GM19043 (cell line): ENCODE results near the gene ELP2.

Source experiments
- ATAC-seq: cut with Tn5 transposase; IDR thresholded peaks from one replicate; pipeline ENCODE4 v1.9.1; 2021; ENCODE audit warnings: low read depth; ENCODE audit not compliant: unreplicated experiment

The ELP2 gene

GRCh38 chr18:36120297-36120696 is 9.4 kb upstream of the ELP2 start:
- ATAC-seq = no peak

- no peak for ATAC-seq
Measured at GRCh38 chr18:36124841-36125240, 4.9 kb upstream of the ELP2 start.

GRCh38 chr18:36126668-36127067 is 3.0 kb upstream of the ELP2 start:
- no peak for ATAC-seq

- no peak for ATAC-seq
Measured at GRCh38 chr18:36127836-36128529, 1.7 kb upstream of the ELP2 start.

GRCh38 chr18:36128530-36128870 is 1.2 kb upstream of the ELP2 start:
- no peak for ATAC-seq

GRCh38 chr18:36128907-36129299 is 796 bp upstream of the ELP2 start:
- no peak for ATAC-seq

GRCh38 chr18:36130039-36130831 is 536 bp downstream of the ELP2 start:
- peak; percentile 8 for ATAC-seq

- ATAC-seq = no peak
Measured at GRCh38 chr18:36130883-36131653, 1.4 kb downstream of the ELP2 start.

- ATAC-seq = no peak
Measured at GRCh38 chr18:36131692-36132483, 2.2 kb downstream of the ELP2 start.

GRCh38 chr18:36132756-36133155 is 3.1 kb downstream of the ELP2 start:
- no peak for ATAC-seq

- ATAC-seq = no peak
Measured at GRCh38 chr18:36135264-36135663, 5.6 kb downstream of the ELP2 start.

GRCh38 chr18:36139245-36139644 is 9.5 kb downstream of the ELP2 start:
- ATAC-seq = no peak

GRCh38 chr18:36141576-36141975 is 11.9 kb downstream of the ELP2 start:
- ATAC-seq = no peak

- no peak for ATAC-seq
Measured at GRCh38 chr18:36142751-36143150, 13.1 kb downstream of the ELP2 start.

- ATAC-seq = no peak
Measured at GRCh38 chr18:36143391-36143790, 13.7 kb downstream of the ELP2 start.

GRCh38 chr18:36149514-36150289 is 20.0 kb downstream of the ELP2 start:
- ATAC-seq = peak; percentile 95

- no peak for ATAC-seq
Measured at GRCh38 chr18:36152781-36153180, 23.1 kb downstream of the ELP2 start.

- no peak for ATAC-seq
Measured at GRCh38 chr18:36153203-36153602, 23.5 kb downstream of the ELP2 start.

- no peak for ATAC-seq
Measured at GRCh38 chr18:36153771-36154170, 24.1 kb downstream of the ELP2 start.
